T47D (cell line): ENCODE results near the gene ANKRD52.
A peak's percentile ranks its signal among the peaks of the same experiment; 100 is the strongest.
"Not testable (repeated sequence)": the region's sequence is repeated elsewhere in the genome, so short reads cannot be mapped to it uniquely, and the experiment has no call there.

Experiments used
- DNase-seq, 2 experiments: peaks; one replicate each; pipeline versions ENCODE4 v3.0.0 to v3.0.0-alpha.2; 2011 to 2012; ENCODE audit warnings: low read depth in 1 of 2, low spot score in 1 of 2
- JUND ChIP-seq: IDR thresholded peaks from 2 replicates; pipeline ENCODE4 v1.6.1; 2012; ENCODE audit warnings: low read depth
- in situ Hi-C: cut with HindIII; loops from 2 replicates; pipeline ENCODE4 v1.10.0; 2016; ENCODE audit warnings: low sequenced_read_pairs, low pct_unique_long_range_greater_than_20kb

Gene ANKRD52

GRCh38 chr12:56288705-56289387 is 30.7 kb upstream of the ANKRD52 start:
- TF ChIP-seq JUND = no peak
- in situ Hi-C loops = no loop called here
- peak in 1 of 2 experiments; percentile 30 for DNase-seq

- no peak for TF ChIP-seq JUND
- DNase-seq = no peak
- in situ Hi-C loops = no loop called here
Measured at GRCh38 chr12:56286044-56286830, 28.1 kb upstream of the ANKRD52 start.

- in situ Hi-C loops, DNase-seq: not testable (repeated sequence)
Measured at GRCh38 chr12:56284263-56284662, 26.1 kb upstream of the ANKRD52 start.

- in situ Hi-C loops = no loop called here
- no peak for TF ChIP-seq JUND
Measured at GRCh38 chr12:56282579-56282978, 24.4 kb upstream of the ANKRD52 start.

GRCh38 chr12:56282030-56282429 is 23.8 kb upstream of the ANKRD52 start:
- in situ Hi-C loops = no loop called here
- no peak for TF ChIP-seq JUND
- no peak for DNase-seq

More at GRCh38 chr12:56282579-56282978, 24.4 kb upstream of the ANKRD52 start:
- DNase-seq = no peak

- in situ Hi-C loops = no loop called here
- no peak for TF ChIP-seq JUND
- no peak for DNase-seq
Measured at GRCh38 chr12:56280849-56281248, 22.7 kb upstream of the ANKRD52 start.

- in situ Hi-C loops = no loop called here
Measured at GRCh38 chr12:56278905-56279304, 20.7 kb upstream of the ANKRD52 start.

GRCh38 chr12:56274299-56274698 is 16.1 kb upstream of the ANKRD52 start:
- in situ Hi-C loops = no loop called here
- DNase-seq = no peak
- no peak for TF ChIP-seq JUND

More at GRCh38 chr12:56278905-56279304, 20.7 kb upstream of the ANKRD52 start:
- TF ChIP-seq JUND = no peak
- no peak for DNase-seq

- in situ Hi-C loops, DNase-seq: not testable (repeated sequence)
Measured at GRCh38 chr12:56272468-56272867, 14.3 kb upstream of the ANKRD52 start.

GRCh38 chr12:56271031-56271430 is 12.8 kb upstream of the ANKRD52 start:
- TF ChIP-seq JUND = no peak

GRCh38 chr12:56267443-56268071 is 9.4 kb upstream of the ANKRD52 start:
- no peak for DNase-seq
- TF ChIP-seq JUND = no peak
- in situ Hi-C loops = no loop called here

More at GRCh38 chr12:56271031-56271430, 12.8 kb upstream of the ANKRD52 start:
- in situ Hi-C loops = no loop called here
- peak; percentile 51 to 53 for DNase-seq

GRCh38 chr12:56266693-56267442 is 8.7 kb upstream of the ANKRD52 start, which contains the start of gene COQ10A:
COQ10A (plus strand) TSS chr12:56266942; CDS start chr12:56267119, 177 bp downstream.
- DNase-seq = peak; percentile 92 to 96
- in situ Hi-C loops = no loop called here
- TF ChIP-seq JUND = no peak

GRCh38 chr12:56266068-56266692 is 8.0 kb upstream of the ANKRD52 start:
- in situ Hi-C loops = not testable (repeated sequence)

GRCh38 chr12:56262955-56263354 is 4.8 kb upstream of the ANKRD52 start:
- in situ Hi-C loops, DNase-seq: not testable (repeated sequence)

More at GRCh38 chr12:56266068-56266692, 8.0 kb upstream of the ANKRD52 start:
- DNase-seq = not testable (repeated sequence)
